AG04449 (cell line): ENCODE measurements around the gene ZNF81.
A peak's percentile ranks its signal among the peaks of the same experiment; 100 is the strongest.
"Not testable (repeated sequence)": the region's sequence is repeated elsewhere in the genome, so short reads cannot be mapped to it uniquely, and the experiment has no call there.

Source experiments
- CTCF ChIA-PET: fragments of 350-600 bp; formaldehyde crosslinking; extraction: SDS; loops from one replicate; lab custom pipeline; 2021; ENCODE audit warnings: antibody characterized with exemption; lab: Yijun Ruan, JAX
- POLR2A ChIA-PET: fragments of 400-600, 350-600 bp; formaldehyde crosslinking; extraction: SDS; loops from one replicate; lab custom pipeline; 2020; ENCODE audit warnings: antibody characterized with exemption, inconsistent platforms; lab: Yijun Ruan, JAX
- DNase-seq: peaks from one replicate; pipeline ENCODE4 v3.0.0-alpha.2; 2010; ENCODE audit warnings: low read depth, low spot score
- H3K4me3 ChIP-seq: 2 replicates; pipeline ENCODE4 v1.5.1; 2011; ENCODE audit warnings: low read depth, mild to moderate bottlenecking, control low read depth, low read length
- TF ChIP-seq, protein P1 (sequence below): IDR thresholded peaks from one replicate; pipeline ENCODE4 v1.5.1; 2011; ENCODE audit warnings: mild to moderate bottlenecking, moderate library complexity, low read length, control low read depth, inconsistent platforms; ENCODE audit not compliant: insufficient read depth; ENCODE audit errors: missing control alignments

The ZNF81 gene

DNA sequence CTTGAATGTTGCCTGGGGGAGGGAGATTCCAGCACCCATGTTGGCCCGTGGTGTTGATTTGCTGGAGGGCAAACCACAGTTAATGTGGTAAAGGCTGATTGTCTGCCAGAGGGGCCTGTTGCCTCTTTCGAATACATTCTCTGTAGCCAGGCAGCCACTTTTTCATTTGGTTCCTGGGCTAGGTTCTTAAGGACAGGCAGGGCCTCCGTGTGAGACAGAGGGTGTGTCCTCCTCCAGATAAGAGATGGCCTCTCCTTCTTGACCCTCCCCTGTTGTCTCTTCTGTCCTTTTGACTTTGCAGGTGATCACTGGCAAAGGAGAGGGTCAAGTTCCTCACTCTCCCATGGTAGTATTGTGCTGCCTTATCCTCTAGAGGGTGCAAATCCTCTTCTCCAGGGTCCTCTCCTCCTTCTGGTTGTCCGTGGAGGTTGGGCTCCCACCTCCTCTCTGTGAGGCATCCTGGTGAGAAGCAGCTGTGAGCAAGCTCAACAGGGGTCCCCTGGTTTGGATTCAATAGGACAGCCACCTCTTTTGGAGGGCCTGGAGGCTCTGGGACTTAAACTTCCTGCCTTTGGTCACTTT lies 122.2 kb downstream of the ZNF81 start:
- TF ChIP-seq, protein P1, sequence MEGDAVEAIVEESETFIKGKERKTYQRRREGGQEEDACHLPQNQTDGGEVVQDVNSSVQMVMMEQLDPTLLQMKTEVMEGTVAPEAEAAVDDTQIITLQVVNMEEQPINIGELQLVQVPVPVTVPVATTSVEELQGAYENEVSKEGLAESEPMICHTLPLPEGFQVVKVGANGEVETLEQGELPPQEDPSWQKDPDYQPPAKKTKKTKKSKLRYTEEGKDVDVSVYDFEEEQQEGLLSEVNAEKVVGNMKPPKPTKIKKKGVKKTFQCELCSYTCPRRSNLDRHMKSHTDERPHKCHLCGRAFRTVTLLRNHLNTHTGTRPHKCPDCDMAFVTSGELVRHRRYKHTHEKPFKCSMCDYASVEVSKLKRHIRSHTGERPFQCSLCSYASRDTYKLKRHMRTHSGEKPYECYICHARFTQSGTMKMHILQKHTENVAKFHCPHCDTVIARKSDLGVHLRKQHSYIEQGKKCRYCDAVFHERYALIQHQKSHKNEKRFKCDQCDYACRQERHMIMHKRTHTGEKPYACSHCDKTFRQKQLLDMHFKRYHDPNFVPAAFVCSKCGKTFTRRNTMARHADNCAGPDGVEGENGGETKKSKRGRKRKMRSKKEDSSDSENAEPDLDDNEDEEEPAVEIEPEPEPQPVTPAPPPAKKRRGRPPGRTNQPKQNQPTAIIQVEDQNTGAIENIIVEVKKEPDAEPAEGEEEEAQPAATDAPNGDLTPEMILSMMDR, result peak; percentile 8

DNA sequence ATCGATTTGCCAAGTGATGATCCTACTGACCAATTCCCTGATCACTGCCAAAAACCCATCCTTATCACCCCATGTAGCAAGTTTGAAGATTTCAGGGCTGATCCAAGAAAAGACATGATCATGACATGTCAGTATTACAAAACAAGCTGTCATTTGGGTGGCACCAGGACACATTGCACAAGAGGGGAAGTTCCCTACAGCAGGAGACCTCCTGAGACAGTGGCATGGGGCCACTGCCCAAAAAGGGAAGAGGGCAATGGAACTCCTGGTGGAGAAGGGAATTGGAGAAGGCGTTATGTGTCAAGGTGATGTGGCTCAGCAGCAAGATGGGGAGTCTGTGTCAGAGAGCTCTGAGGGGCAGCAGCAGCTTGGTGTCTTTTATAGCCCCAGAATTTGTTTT lies 123.7 kb downstream of the ZNF81 start:
- TF ChIP-seq, protein P1, result no peak
- ChIA-PET POLR2A (no interaction called here), CTCF (interaction anchor here (1.5 kb wide), 1 partner anchor 66 kb away, joined by 5 read pairs; no protein-coding TSS in a partner anchor)
- H3K4me3 ChIP-seq, result no peak overlapping the region
- DNase-seq, result no peak

More for the DNA sequence above, 122.2 kb downstream of the ZNF81 start:
- no peak for DNase-seq
- no peak overlapping the region for H3K4me3 ChIP-seq
- ChIA-PET POLR2A (no interaction called here), CTCF (interaction anchor here (1.1 to 1.5 kb wide), 2 partner anchors 68 kb away, joined by 4 to 5 read pairs; no protein-coding TSS in a partner anchor)

GRCh38 chrX:47961830-47962229 lies 125.1 kb downstream of the ZNF81 start:
- H3K4me3 ChIP-seq, CTCF ChIA-PET, POLR2A ChIA-PET, DNase-seq: not testable (repeated sequence)

DNA sequence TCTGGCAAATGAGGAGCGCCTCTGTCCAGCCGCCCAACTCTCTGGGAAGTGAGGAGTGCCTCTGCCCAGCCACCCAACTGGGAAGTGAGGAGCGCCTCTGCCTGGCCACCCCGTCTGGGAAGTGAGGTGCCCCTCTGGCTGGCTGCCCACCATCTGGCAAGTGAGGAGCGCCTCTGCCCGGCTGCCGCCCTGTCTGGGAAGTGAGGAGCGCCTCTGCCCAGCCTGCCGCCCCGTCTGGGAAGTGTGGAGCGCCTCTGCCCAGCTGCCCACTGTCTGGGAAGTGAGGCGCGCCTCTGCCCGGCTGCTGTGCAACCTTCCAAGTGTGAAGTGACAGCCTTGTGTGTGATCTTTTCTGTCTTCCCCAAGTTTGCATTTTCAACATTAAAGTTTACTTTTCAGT lies 128.8 kb downstream of the ZNF81 start:
- H3K4me3 ChIP-seq, DNase-seq, POLR2A ChIA-PET, CTCF ChIA-PET: not testable (repeated sequence)
